PFSK-1 (cell line): ENCODE results near the gene TMEM255A.

Source experiments
- FOXP2 ChIP-seq: optimal IDR thresholded peaks from 2 replicates; pipeline ENCODE3; 2011; ENCODE audit warnings: borderline replicate concordance, control low read depth, inconsistent platforms; ENCODE audit not compliant: insufficient read depth; ENCODE audit errors: extremely low read length, extremely low read depth
- POLR2AphosphoS5 ChIP-seq: IDR thresholded peaks from 2 replicates; pipeline ENCODE4 v1.6.1; 2012; ENCODE audit warnings: low read depth, mild to moderate bottlenecking, control low read depth, low read length, moderate library complexity
- SIN3A ChIP-seq: IDR thresholded peaks from 2 replicates; pipeline ENCODE4 v1.6.1; 2012; ENCODE audit warnings: mild to moderate bottlenecking, low read length, moderate library complexity, borderline replicate concordance; ENCODE audit not compliant: insufficient read depth
- TAF1 ChIP-seq: IDR thresholded peaks from 2 replicates; pipeline ENCODE4 v1.6.1; 2012; ENCODE audit warnings: low read length, control low read depth, borderline replicate concordance; ENCODE audit not compliant: insufficient read depth
- TF ChIP-seq, protein P1 (sequence below), 2 experiments: IDR thresholded peaks; 2 replicates each; pipeline versions ENCODE4 v1.6.1 to v1.8.0; 2011 to 2012; ENCODE audit warnings: low read depth in 2 of 2, low read length in 2 of 2, control low read depth in 1 of 2, inconsistent platforms in 1 of 2, mild to moderate bottlenecking in 1 of 2, moderate library complexity in 1 of 2; ENCODE audit not compliant: insufficient read depth in 1 of 2

Gene TMEM255A

DNA sequence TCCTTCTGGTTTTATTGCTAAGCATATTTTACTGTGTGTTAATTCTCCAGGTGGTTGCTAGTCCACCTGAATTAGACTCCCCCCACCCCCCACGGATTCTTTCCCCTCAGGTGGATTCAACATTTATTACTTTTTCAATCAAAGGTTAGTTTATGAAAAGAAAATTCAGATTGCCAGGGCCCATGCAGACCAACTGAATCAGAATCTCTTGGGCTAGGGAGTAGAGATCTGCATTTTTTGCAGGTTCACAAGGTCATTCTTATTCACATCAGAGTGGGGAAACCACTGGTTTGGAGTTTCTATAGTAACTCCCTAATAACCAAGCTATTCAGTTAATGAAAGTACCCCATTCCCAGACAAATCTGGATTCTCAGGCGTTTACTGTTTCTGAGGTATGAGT is 9.8 kb downstream of the TMEM255A start:
- no peak for TF ChIP-seq FOXP2
- TF ChIP-seq TAF1 = no peak
- no peak for TF ChIP-seq POLR2AphosphoS5
- TF ChIP-seq SIN3A = no peak
- TF ChIP-seq, protein P1, sequence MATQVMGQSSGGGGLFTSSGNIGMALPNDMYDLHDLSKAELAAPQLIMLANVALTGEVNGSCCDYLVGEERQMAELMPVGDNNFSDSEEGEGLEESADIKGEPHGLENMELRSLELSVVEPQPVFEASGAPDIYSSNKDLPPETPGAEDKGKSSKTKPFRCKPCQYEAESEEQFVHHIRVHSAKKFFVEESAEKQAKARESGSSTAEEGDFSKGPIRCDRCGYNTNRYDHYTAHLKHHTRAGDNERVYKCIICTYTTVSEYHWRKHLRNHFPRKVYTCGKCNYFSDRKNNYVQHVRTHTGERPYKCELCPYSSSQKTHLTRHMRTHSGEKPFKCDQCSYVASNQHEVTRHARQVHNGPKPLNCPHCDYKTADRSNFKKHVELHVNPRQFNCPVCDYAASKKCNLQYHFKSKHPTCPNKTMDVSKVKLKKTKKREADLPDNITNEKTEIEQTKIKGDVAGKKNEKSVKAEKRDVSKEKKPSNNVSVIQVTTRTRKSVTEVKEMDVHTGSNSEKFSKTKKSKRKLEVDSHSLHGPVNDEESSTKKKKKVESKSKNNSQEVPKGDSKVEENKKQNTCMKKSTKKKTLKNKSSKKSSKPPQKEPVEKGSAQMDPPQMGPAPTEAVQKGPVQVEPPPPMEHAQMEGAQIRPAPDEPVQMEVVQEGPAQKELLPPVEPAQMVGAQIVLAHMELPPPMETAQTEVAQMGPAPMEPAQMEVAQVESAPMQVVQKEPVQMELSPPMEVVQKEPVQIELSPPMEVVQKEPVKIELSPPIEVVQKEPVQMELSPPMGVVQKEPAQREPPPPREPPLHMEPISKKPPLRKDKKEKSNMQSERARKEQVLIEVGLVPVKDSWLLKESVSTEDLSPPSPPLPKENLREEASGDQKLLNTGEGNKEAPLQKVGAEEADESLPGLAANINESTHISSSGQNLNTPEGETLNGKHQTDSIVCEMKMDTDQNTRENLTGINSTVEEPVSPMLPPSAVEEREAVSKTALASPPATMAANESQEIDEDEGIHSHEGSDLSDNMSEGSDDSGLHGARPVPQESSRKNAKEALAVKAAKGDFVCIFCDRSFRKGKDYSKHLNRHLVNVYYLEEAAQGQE (IDR thresholded peaks at IDR 0.05; ENCODE audit: insufficient read depth in 1 of 2, low read depth in 2 of 2, low read length in 2 of 2) = no peak

DNA sequence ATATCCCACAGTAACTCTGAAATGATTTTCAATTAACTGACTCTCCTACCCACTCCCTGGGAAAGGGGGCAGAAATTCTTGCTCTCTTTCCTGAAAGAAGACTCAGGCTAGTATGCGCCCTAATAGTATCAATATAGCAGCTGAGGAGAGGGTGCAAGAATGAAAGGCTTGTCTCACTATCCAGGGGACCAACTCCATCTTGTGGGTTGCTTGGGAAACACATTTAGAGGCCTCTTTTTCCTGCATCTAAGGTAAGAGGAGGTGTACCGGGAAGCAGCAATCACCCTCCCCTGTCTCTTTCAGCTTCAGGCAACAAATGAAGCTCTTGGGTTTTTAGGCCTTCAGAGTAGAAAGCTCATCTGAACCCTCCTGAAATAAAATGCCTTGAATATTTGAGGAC is 11.3 kb downstream of the TMEM255A start:
- TF ChIP-seq SIN3A = no peak
- TF ChIP-seq, protein P1 (IDR thresholded peaks at IDR 0.05; ENCODE audit: insufficient read depth in 1 of 2, low read depth in 2 of 2, low read length in 2 of 2) = no peak
- no peak for TF ChIP-seq POLR2AphosphoS5

DNA sequence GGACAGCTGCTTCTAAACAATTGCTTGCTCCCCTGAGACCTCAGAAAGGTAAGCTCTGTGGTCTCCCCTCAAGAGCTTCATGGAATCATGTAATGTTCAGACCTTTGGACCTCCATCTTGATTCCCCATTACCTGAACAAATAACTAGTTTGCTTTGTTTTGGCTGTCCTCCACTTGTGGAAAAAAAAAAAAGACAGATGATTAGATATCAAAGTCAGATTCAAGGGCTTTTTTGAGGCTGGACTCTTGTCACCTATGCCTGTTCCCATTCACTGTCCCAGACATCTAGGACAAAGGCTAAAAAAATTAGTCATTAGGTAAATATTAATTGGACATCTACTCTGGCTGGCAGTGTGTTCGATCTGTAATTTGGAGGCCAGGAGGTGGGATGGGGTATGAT is 13.3 kb downstream of the TMEM255A start:
- no peak for TF ChIP-seq TAF1
- TF ChIP-seq, protein P1 (IDR thresholded peaks at IDR 0.05; ENCODE audit: insufficient read depth in 1 of 2, low read depth in 2 of 2, low read length in 2 of 2) = no peak
- TF ChIP-seq SIN3A = no peak
- TF ChIP-seq POLR2AphosphoS5 = no peak
- no peak for TF ChIP-seq FOXP2

DNA sequence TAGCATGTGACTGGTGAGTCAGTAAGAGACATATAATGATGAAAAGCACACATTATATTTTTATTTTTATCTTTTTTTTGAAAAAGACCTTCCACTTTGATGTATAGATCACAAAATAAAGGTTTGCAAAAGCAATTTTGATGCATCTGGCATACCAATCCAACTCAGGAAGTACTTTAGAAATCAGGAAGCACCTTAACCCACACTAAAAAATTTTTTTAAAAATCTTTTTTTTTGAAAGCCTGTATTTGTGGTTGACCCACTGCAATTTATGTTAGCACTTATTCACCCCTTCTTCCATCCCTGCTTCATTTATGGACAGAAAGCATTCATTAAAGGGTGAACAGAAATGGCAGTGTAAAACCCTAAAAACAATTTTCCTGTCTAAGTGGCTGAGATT is 16.6 kb downstream of the TMEM255A start:
- TF ChIP-seq, protein P1 (IDR thresholded peaks at IDR 0.05; ENCODE audit: insufficient read depth in 1 of 2, low read depth in 2 of 2, low read length in 2 of 2) = no peak
- no peak for TF ChIP-seq FOXP2
- TF ChIP-seq SIN3A = no peak
- no peak for TF ChIP-seq TAF1
- no peak for TF ChIP-seq POLR2AphosphoS5

DNA sequence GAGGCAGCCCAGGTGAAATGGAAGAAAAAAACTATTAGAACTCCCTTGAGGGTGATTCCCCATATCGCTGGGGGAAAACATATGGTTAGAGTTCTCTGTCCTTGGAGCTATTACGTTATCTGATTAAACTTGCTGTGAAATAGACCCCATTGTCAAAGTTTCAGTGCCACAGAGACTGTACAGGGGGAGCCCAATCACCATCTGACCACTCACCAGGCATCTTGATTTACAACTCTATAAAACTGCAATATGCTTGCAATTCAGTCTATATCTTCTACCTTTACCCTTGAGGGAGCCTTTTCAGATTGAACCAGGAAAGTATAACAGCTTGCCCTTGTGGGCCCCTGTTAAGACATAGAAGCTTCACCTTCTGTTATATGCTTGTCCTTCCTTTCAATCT is 18.2 kb downstream of the TMEM255A start:
- TF ChIP-seq, protein P1 (IDR thresholded peaks at IDR 0.05; ENCODE audit: insufficient read depth in 1 of 2, low read depth in 2 of 2, low read length in 2 of 2) = no peak
- TF ChIP-seq TAF1 (no peak), SIN3A (no peak), FOXP2 (no peak), POLR2AphosphoS5 (no peak)
